Thoracic aorta (tissue), 2 donors: Measurements from ENCODE around the gene RAB3GAP1. TPM values are rescaled to one million over a fixed set of nuclear protein-coding genes. Genes with fewer than 3 reads are reported as not detected.

Source experiments
- ATAC-seq: fragments of 150-250 bp; one replicate; pipeline ENCODE4 v1.8.0; 2017; ENCODE audit warnings: low read depth; ENCODE audit not compliant: insufficient number of reproducible peaks, low FRiP score
- DNase-seq: peaks from one replicate; pipeline ENCODE4 v3.0.0-alpha.2; 2020; ENCODE audit warnings: low spot score
- H3K27ac ChIP-seq, 2 donors: fragments of 200-600 bp; sonication (generic); 1 replicate in 1 of 2; 2 replicates in 1 of 2; pipeline ENCODE4 v1.5.1; 2016; ENCODE audit warnings: mild to moderate bottlenecking in 2 of 2, moderate library complexity in 2 of 2
- H3K27me3 ChIP-seq: fragments of 200-600 bp; sonication (generic); replicated peaks from 2 replicates; pipeline ENCODE4 v1.6.0; 2016; ENCODE audit warnings: mild to moderate bottlenecking; ENCODE audit not compliant: insufficient read depth
- H3K36me3 ChIP-seq: fragments of 200-600 bp; sonication (generic); one replicate; pipeline ENCODE4 v1.5.1; 2016
- H3K4me1 ChIP-seq, 2 donors: fragments of 200-600 bp; sonication (generic); 1 replicate in 1 of 2; 2 replicates in 1 of 2; pipeline versions ENCODE4 v1.5.1 to v1.6.0; 2016; ENCODE audit warnings: low read depth in 2 of 2, mild to moderate bottlenecking in 1 of 2; ENCODE audit not compliant: control insufficient read depth in 1 of 2
- H3K4me3 ChIP-seq: fragments of 200-600 bp; sonication (generic); 2 replicates; pipeline ENCODE4 v1.5.1; 2016; ENCODE audit warnings: mild to moderate bottlenecking
- H3K9me3 ChIP-seq: fragments of 200-600 bp; sonication (generic); 2 replicates; pipeline ENCODE4 v1.5.1; 2016
- CTCF ChIP-seq: fragments of 200-600 bp; sonication (generic); IDR thresholded peaks from one replicate; pipeline ENCODE4 v1.5.1; 2019; ENCODE audit warnings: antibody characterized with exemption
- total RNA-seq, 2 donors: library from RNA; depleted of rRNA; stranded (reverse); fragments of >200 nt; gene quantifications; one replicate each; pipeline versions ENCODE4 v1.1.0 to v1.2.3, GENCODE V29; 2016

Gene RAB3GAP1
- total RNA-seq, 2 donors from 2014 or later, result 56.0 to 69.4 TPM

GRCh38 chr2:135091681-135092080, 39.6 kb downstream of the RAB3GAP1 start:
- no peak overlapping the region for H3K4me3 ChIP-seq
- H3K27me3 ChIP-seq, result no peaks in the 10 kb centered on the region
- no peak for ATAC-seq
- no peak for DNase-seq
- H3K4me1 ChIP-seq, result peaks cover 0 to 3% of the 10 kb centered on the region in 2 donors
- no peak for TF ChIP-seq CTCF
- H3K9me3 ChIP-seq, result no peaks in the 10 kb centered on the region
- H3K36me3 ChIP-seq, result peaks cover 14% of the 10 kb centered on the region
- H3K27ac ChIP-seq, result no peak overlapping the region

- peaks cover 14% of the 10 kb centered on the region for H3K36me3 ChIP-seq
- ATAC-seq (no peak), DNase-seq (no peak)
- no peaks in the 10 kb centered on the region for H3K27me3 ChIP-seq
- no peaks in the 10 kb centered on the region for H3K9me3 ChIP-seq
- peaks cover 0 to 3% of the 10 kb centered on the region in 2 donors for H3K4me1 ChIP-seq
- no peak for TF ChIP-seq CTCF
- no peak overlapping the region for H3K27ac ChIP-seq
- H3K4me3 ChIP-seq, result no peak overlapping the region
Measured at GRCh38 chr2:135093193-135093592, 41.1 kb downstream of the RAB3GAP1 start.

GRCh38 chr2:135093670-135094330, 41.7 kb downstream of the RAB3GAP1 start:
- Histone ChIP-seq H3K4me3 (no peak overlapping the region), H3K9me3 (no peaks in the 10 kb centered on the region), H3K27me3 (no peaks in the 10 kb centered on the region), H3K36me3 (peaks cover 14% of the 10 kb centered on the region), H3K27ac (no peak overlapping the region), H3K4me1 (peaks cover 0 to 3% of the 10 kb centered on the region in 2 donors)
- no peak for TF ChIP-seq CTCF
- no peak for DNase-seq
- ATAC-seq, result no peak

GRCh38 chr2:135094508-135094907, 42.4 kb downstream of the RAB3GAP1 start:
- TF ChIP-seq CTCF, result no peak
- H3K27ac ChIP-seq, result no peak overlapping the region
- H3K4me1 ChIP-seq, result peaks cover 0 to 3% of the 10 kb centered on the region in 2 donors
- no peak overlapping the region for H3K4me3 ChIP-seq
- no peak for DNase-seq
- ATAC-seq, result no peak
- no peaks in the 10 kb centered on the region for H3K9me3 ChIP-seq
- peaks cover 14% of the 10 kb centered on the region for H3K36me3 ChIP-seq
- H3K27me3 ChIP-seq, result no peaks in the 10 kb centered on the region

GRCh38 chr2:135095591-135095990, 43.5 kb downstream of the RAB3GAP1 start:
- Histone ChIP-seq H3K4me1 (peaks cover 0 to 3% of the 10 kb centered on the region in 2 donors), H3K36me3 (peaks cover 14% of the 10 kb centered on the region), H3K9me3 (no peaks in the 10 kb centered on the region), H3K27ac (no peak overlapping the region), H3K4me3 (no peak overlapping the region), H3K27me3 (no peaks in the 10 kb centered on the region)
- ATAC-seq (no peak), DNase-seq (no peak)
- no peak for TF ChIP-seq CTCF
